IgD-negative memory B cell (primary cell): ENCODE data around the gene WTAP. TPM values are rescaled to one million over a fixed set of nuclear protein-coding genes. Genes with fewer than 3 reads are reported as not detected.

Experiments used
- polyA plus RNA-seq: library from polyadenylated mRNA; unstranded; fragments of 300-500 nt; fragmentation: Illumina TruSeq; gene quantifications from one replicate; pipeline ENCODE4 v1.2.3, GENCODE V29; 2021

WTAP gene
- polyA plus RNA-seq, 1 donor from 2014 or later = 127 TPM

Other genes starting within 250 kb of the WTAP start
- 79.2 TPM for gene SOD2, start 34.3 kb upstream of the WTAP start, polyA plus RNA-seq
- 23.6 TPM for gene ACAT2, start 34.5 kb downstream of the WTAP start, polyA plus RNA-seq
- 82.7 TPM for gene TCP1, start 62.1 kb downstream of the WTAP start, polyA plus RNA-seq
- 108 TPM for gene MRPL18, start 63.0 kb downstream of the WTAP start, polyA plus RNA-seq
- gene PNLDC1, start 72.8 kb downstream of the WTAP start, polyA plus RNA-seq = 0.89 TPM
- not detected for gene MAS1, start 163.5 kb downstream of the WTAP start, polyA plus RNA-seq
- 4.7 TPM for gene IGF2R, start 241.6 kb downstream of the WTAP start, polyA plus RNA-seq